ENCODE measurements around the gene TET2. TPM values are rescaled to one million over a fixed set of nuclear protein-coding genes. Genes with fewer than 3 reads are reported as not detected.

TET2 gene
- polyA plus RNA-seq, 1 experiment: 16.2 TPM

GRCh38 chr4:105198541-105198940, 51.9 kb downstream of the TET2 start:
- CTCF ChIA-PET: interaction anchor here (1.0 to 2.0 kb wide), 2 partner anchors 12 to 14 kb away, joined by 4 to 5 read pairs; no protein-coding TSS in a partner anchor
- Histone ChIP-seq H3K27me3 (ENCODE audit: control insufficient read depth, insufficient read depth, low read length) (no peaks in the 10 kb centered on the region), H3K27ac (ENCODE audit: low read depth, low read length) (no peak overlapping the region), H3K4me3 (ENCODE audit: low read depth, low read length) (no peak overlapping the region), H3K9me3 (ENCODE audit: control insufficient read depth, insufficient read depth, low read length) (no peaks in the 10 kb centered on the region)
- POLR2A ChIA-PET: no interaction called here
- no peak for DNase-seq (ENCODE audit: low read depth, low spot score)
- TF ChIP-seq, protein P1, sequence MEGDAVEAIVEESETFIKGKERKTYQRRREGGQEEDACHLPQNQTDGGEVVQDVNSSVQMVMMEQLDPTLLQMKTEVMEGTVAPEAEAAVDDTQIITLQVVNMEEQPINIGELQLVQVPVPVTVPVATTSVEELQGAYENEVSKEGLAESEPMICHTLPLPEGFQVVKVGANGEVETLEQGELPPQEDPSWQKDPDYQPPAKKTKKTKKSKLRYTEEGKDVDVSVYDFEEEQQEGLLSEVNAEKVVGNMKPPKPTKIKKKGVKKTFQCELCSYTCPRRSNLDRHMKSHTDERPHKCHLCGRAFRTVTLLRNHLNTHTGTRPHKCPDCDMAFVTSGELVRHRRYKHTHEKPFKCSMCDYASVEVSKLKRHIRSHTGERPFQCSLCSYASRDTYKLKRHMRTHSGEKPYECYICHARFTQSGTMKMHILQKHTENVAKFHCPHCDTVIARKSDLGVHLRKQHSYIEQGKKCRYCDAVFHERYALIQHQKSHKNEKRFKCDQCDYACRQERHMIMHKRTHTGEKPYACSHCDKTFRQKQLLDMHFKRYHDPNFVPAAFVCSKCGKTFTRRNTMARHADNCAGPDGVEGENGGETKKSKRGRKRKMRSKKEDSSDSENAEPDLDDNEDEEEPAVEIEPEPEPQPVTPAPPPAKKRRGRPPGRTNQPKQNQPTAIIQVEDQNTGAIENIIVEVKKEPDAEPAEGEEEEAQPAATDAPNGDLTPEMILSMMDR (IDR thresholded peaks at IDR 0.05; ENCODE audit: low read depth, low read length): no peak

GRCh38 chr4:105206214-105206613, 59.5 kb downstream of the TET2 start:
- ChIA-PET POLR2A (no interaction called here), CTCF (no interaction called here)
- Histone ChIP-seq H3K27ac (ENCODE audit: low read depth, low read length) (no peak overlapping the region), H3K27me3 (ENCODE audit: control insufficient read depth, insufficient read depth, low read length) (no peaks in the 10 kb centered on the region), H3K4me3 (ENCODE audit: low read depth, low read length) (no peak overlapping the region), H3K9me3 (ENCODE audit: control insufficient read depth, insufficient read depth, low read length) (no peaks in the 10 kb centered on the region)
- no peak for DNase-seq (ENCODE audit: low read depth, low spot score)
- TF ChIP-seq, protein P1 (IDR thresholded peaks at IDR 0.05; ENCODE audit: low read depth, low read length): no peak

DNA sequence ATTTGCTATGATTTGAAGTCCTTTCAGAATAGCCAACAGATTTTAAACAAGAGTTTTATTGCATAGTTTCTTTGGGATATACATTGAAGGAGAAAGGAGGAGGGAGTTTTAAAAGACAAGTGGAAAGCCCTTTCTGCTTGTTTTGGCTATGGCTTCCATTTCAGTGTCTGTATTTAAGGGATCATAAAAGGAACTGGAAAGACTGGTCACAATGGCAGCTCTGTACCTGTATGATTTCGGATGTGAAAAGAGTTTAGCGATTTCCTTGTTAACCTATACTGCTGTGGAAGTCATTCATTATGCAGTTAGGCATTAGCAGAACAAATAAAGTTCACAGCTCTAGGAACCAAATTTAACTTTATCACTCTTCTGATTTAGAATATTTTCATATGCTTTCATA, 60.7 kb downstream of the TET2 start:
- CTCF ChIA-PET: no interaction called here

GRCh38 chr4:105208561-105208960, 61.9 kb downstream of the TET2 start:
- TF ChIP-seq, protein P1 (IDR thresholded peaks at IDR 0.05; ENCODE audit: low read depth, low read length): no peak
- no peak for DNase-seq (ENCODE audit: low read depth, low spot score)
- H3K4me3 ChIP-seq (ENCODE audit: low read depth, low read length): no peak overlapping the region
- no peaks in the 10 kb centered on the region for H3K9me3 ChIP-seq (ENCODE audit: control insufficient read depth, insufficient read depth, low read length)
- no peaks in the 10 kb centered on the region for H3K27me3 ChIP-seq (ENCODE audit: control insufficient read depth, insufficient read depth, low read length)
- H3K27ac ChIP-seq (ENCODE audit: low read depth, low read length): no peak overlapping the region
- ChIA-PET CTCF (no interaction called here), POLR2A (no interaction called here)

More for the DNA sequence above, 60.7 kb downstream of the TET2 start:
- H3K27ac ChIP-seq (ENCODE audit: low read depth, low read length): no peak overlapping the region
- POLR2A ChIA-PET: no interaction called here
- H3K27me3 ChIP-seq (ENCODE audit: control insufficient read depth, insufficient read depth, low read length): no peaks in the 10 kb centered on the region
- H3K9me3 ChIP-seq (ENCODE audit: control insufficient read depth, insufficient read depth, low read length): no peaks in the 10 kb centered on the region
- TF ChIP-seq, protein P1 (IDR thresholded peaks at IDR 0.05; ENCODE audit: low read depth, low read length): no peak
- H3K4me3 ChIP-seq (ENCODE audit: low read depth, low read length): no peak overlapping the region
- DNase-seq (ENCODE audit: low read depth, low spot score): no peak

DNA sequence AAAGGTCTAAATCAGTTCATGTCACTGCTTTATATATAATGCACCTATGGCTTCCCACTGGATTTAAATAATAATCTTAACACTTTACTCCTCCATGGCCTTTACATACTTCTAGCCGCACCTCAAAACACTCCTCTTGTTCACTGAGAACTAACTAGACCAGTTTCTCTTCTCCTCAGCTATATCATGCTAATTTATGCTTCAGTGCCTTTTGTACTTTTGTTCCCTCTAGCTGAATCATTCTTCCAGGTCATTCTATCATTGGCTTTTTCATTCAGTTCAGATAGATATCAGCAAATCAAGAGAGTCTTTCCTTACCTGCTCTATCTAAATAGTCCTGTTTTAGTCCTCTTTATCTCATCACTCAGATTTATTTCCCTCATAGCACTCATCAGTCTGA, 64.2 kb downstream of the TET2 start:
- Histone ChIP-seq H3K9me3 (ENCODE audit: control insufficient read depth, insufficient read depth, low read length) (no peaks in the 10 kb centered on the region), H3K4me3 (ENCODE audit: low read depth, low read length) (no peak overlapping the region), H3K27ac (ENCODE audit: low read depth, low read length) (no peak overlapping the region), H3K27me3 (ENCODE audit: control insufficient read depth, insufficient read depth, low read length) (no peaks in the 10 kb centered on the region)
- DNase-seq (ENCODE audit: low read depth, low spot score): no peak
- TF ChIP-seq, protein P1 (IDR thresholded peaks at IDR 0.05; ENCODE audit: low read depth, low read length): no peak
- ChIA-PET CTCF (no interaction called here), POLR2A (no interaction called here)

Data from AG04450 (cell line).